Stimulated activated naive CD8-positive, alpha-beta T cell treated with anti-CD3 and anti-CD28 coated beads, Interleukin-15, Interleukin-2, amounts not matched to agents 100 ng/mL and 50 ng/mL, for 24 hours (primary cell): ENCODE measurements around the gene ENPP7.

Experiments
- H3K27ac Mint-ChIP-seq: one replicate; pipeline ENCODE4 v1.8.0; 2021; ENCODE audit warnings: mild to moderate bottlenecking, mixed read lengths
- H3K27me3 Mint-ChIP-seq: one replicate; pipeline ENCODE4 v1.8.0; 2021; ENCODE audit warnings: mixed read lengths
- H3K36me3 Mint-ChIP-seq: one replicate; pipeline ENCODE4 v1.8.0; 2021; ENCODE audit warnings: low read depth, mixed read lengths
- H3K4me1 Mint-ChIP-seq: one replicate; pipeline ENCODE4 v1.8.0; 2021; ENCODE audit warnings: low read depth, mixed read lengths
- H3K4me3 Mint-ChIP-seq: one replicate; pipeline ENCODE4 v1.8.0; 2021; ENCODE audit warnings: mild to moderate bottlenecking, mixed read lengths
- H3K9me3 Mint-ChIP-seq: one replicate; pipeline ENCODE4 v1.8.0; 2021; ENCODE audit warnings: mixed read lengths

ENPP7 gene

DNA sequence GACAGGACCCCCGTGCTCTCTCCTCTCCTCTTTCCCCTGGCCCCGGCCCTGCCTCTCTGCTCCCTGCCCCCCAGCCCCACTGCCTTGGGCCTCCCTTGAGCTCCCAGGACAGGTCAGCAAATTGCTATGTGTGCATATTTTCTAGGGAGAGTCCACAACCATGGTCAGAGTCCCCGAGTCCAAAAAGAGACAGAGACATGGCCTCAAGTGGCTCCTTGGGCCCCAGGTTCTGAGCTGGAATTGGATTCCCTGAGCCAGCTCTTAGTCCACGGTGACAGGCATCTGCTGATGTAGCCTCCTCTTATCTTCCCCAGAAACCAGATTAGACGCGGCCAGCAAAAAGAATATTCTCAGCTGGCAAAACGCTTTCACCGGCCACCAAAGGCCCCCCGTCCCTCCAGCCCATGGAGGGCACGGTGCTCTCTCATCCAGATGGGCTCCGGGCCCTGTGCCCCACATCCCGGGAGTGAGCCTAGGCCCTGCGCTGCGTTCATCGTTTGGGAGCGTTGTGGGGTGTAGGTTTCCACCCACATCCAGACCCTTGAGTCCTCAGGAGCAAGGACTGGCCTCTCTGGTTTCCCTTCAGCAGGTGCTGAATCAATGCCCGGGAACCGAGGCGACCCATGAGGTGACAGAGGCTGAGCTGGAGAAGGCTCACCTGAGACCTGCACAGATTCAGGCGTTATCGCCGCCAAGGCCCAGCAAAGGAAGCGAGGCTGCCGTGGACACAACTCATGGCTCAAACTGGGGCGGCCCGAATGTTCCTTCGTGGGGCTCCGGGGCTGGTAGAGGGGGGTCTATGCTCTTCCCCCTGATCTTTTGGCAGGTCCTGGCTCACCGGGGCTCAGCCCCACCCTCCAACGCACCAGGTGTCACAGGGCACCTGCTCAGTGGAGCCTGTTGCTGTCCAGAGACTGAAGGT is 16.3 kb upstream of the ENPP7 start:
- Mint-ChIP-seq H3K9me3 (no peaks in the 10 kb centered on the region), H3K27me3 (no peaks in the 10 kb centered on the region), H3K27ac (no peak overlapping the region), H3K36me3 (no peaks in the 10 kb centered on the region), H3K4me1 (no peaks in the 10 kb centered on the region), H3K4me3 (no peak overlapping the region)

- Mint-ChIP-seq H3K36me3 (no peaks in the 10 kb centered on the region), H3K4me3 (no peak overlapping the region), H3K27ac (no peak overlapping the region), H3K27me3 (no peaks in the 10 kb centered on the region), H3K9me3 (no peaks in the 10 kb centered on the region), H3K4me1 (no peaks in the 10 kb centered on the region)
Observed at GRCh38 chr17:79715098-79715942, 15.4 kb upstream of the ENPP7 start.

DNA sequence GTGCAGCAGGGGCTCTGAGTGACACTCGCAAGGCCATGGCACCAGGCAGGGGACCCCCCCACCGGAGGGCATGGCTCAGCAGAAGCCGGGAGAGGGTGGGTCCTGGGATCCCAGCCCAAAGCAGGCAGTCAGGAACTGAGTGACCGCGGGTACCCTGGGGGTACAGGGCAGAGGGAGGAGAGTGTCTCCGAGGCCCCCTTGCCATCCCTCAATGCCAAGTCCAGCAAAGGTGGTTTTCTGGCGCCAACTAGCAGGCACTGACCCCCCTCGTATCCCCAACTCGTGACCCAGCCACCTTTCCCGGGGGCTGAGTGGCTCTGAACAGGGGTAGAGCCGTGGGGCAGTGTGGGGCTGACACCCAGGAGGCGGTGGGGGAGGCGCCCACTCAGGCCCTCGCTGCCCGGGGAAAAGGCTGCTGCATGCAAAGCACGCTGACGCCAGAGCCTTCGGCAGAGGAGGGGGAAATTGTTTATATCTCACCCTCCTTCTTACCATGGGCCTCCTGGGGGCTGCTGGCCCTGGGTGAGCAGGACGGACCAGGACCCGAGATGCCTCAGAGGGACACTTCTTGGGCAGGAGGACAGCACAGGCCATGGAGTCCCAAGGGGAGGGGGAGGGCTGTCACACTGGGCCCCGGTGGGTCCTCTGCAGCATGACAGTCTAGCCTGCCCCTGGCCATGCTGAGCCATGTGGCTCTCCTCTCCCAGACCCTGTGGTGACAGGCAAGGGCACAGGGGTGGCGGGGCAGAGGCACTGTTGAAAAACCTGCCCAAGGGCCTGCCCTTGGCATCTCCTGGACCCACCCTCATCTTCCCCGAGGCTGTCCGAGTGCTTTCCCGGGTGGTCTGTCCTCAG is 14.6 kb upstream of the ENPP7 start:
- no peaks in the 10 kb centered on the region for H3K4me1 Mint-ChIP-seq
- H3K36me3 Mint-ChIP-seq, result no peaks in the 10 kb centered on the region
- no peaks in the 10 kb centered on the region for H3K27me3 Mint-ChIP-seq
- no peak overlapping the region for H3K4me3 Mint-ChIP-seq
- no peaks in the 10 kb centered on the region for H3K9me3 Mint-ChIP-seq
- no peak overlapping the region for H3K27ac Mint-ChIP-seq

DNA sequence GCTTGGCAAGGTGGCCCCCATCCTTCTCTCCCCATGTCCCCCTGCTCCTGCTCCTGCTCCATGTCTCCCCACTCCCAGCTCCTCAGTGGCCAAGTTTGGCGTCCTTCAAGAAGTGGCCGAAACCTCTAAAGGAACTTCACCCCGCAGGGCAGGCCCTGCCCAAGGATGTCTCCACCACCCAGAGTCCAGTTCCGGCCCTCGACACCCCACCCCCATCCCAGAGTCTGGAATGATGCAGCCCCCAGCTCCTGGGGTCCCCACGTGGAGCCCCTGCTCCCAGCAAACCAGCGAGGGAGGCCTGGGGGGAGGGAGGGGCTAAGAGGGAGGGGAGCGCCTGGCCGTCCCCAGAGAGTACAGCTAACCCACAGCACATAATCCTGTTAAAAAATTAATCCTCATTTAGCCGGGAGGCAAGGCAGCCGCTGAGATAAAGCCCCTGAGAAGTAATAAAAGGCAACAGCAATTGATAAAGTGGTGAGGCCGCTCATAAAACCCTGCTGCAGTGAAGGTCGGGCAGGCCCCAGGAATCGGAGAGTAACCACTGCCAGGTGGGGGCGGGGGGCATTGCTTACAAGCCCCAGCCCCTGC is 9.9 kb upstream of the ENPP7 start:
- H3K27me3 Mint-ChIP-seq, result no peaks in the 10 kb centered on the region
- no peak overlapping the region for H3K4me3 Mint-ChIP-seq
- no peaks in the 10 kb centered on the region for H3K9me3 Mint-ChIP-seq
- no peak overlapping the region for H3K27ac Mint-ChIP-seq
- no peaks in the 10 kb centered on the region for H3K36me3 Mint-ChIP-seq
- no peaks in the 10 kb centered on the region for H3K4me1 Mint-ChIP-seq

GRCh38 chr17:79721993-79722671 is 8.6 kb upstream of the ENPP7 start:
- H3K36me3 Mint-ChIP-seq, result no peaks in the 10 kb centered on the region
- H3K4me3 Mint-ChIP-seq, result no peak overlapping the region
- H3K4me1 Mint-ChIP-seq, result no peaks in the 10 kb centered on the region
- H3K27me3 Mint-ChIP-seq, result no peaks in the 10 kb centered on the region
- no peak overlapping the region for H3K27ac Mint-ChIP-seq
- no peaks in the 10 kb centered on the region for H3K9me3 Mint-ChIP-seq

DNA sequence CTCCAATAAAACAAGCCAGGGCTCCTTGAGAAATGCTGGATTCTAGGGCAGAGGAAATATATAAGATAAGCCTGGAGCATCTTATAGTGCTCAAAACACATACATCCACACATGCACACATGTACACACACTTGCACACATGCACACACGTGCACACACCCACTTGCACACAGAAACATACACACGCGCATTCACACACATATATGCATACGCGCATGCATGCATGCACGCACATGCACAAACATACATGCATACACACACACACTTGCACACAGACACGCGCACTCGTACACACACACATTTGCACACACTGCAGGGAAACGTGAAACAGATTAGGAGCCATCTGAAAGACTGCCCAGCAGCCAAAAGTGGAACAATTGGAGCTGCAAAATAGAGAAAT is 8.0 kb upstream of the ENPP7 start:
- Mint-ChIP-seq H3K9me3 (no peaks in the 10 kb centered on the region), H3K4me1 (no peaks in the 10 kb centered on the region), H3K27me3 (no peaks in the 10 kb centered on the region), H3K27ac (no peak overlapping the region), H3K36me3 (no peaks in the 10 kb centered on the region), H3K4me3 (no peak overlapping the region)

DNA sequence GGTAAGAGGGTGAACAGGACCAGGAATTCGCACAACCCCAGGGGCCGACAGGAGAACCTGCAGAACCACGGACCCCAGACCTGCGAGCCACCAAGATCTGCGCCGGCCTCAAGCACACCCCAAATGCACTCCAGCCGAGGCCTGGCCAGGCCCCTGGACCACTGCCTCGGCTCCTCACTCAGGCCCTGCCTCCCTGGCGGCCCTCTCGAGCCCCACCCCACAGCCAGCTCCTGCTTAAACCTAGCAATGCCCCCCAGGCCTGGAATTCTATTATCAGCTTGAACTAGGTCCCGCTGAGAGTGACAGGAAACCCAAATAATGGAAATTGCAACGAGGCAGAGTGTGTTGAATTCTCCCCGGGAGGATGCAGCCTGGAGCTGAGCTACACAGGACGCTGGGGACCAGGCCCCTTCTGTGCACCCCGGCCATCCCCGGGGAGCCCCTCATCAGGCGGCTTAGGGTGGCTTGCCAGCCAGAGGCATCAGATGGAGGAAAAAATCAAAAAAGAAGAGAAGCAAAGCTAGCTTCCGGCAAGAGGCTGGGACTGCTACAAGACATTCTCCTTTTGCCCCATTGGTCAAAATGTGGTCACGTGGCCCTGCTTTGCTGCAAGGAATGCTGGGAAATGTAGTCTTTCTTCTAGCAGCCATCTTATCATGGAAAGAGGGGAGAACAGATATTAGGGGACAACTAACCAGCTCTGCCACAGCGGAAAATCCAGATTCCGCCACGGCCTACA is 2.4 kb upstream of the ENPP7 start:
- Mint-ChIP-seq H3K36me3 (no peaks in the 10 kb centered on the region), H3K27ac (peak overlapping the region; percentile 63), H3K9me3 (no peaks in the 10 kb centered on the region), H3K27me3 (no peaks in the 10 kb centered on the region), H3K4me3 (peak overlapping the region; percentile 57), H3K4me1 (peaks cover 1% of the 10 kb centered on the region)

GRCh38 chr17:79728908-79729471 is 1.8 kb upstream of the ENPP7 start:
- Mint-ChIP-seq H3K27ac (no peak overlapping the region), H3K27me3 (no peaks in the 10 kb centered on the region), H3K9me3 (no peaks in the 10 kb centered on the region), H3K4me1 (peaks cover 3% of the 10 kb centered on the region), H3K4me3 (no peak overlapping the region), H3K36me3 (no peaks in the 10 kb centered on the region)

- H3K9me3 Mint-ChIP-seq, result no peaks in the 10 kb centered on the region
- no peak overlapping the region for H3K27ac Mint-ChIP-seq
- H3K27me3 Mint-ChIP-seq, result no peaks in the 10 kb centered on the region
- no peaks in the 10 kb centered on the region for H3K36me3 Mint-ChIP-seq
- H3K4me3 Mint-ChIP-seq, result no peak overlapping the region
- H3K4me1 Mint-ChIP-seq, result peaks cover 3% of the 10 kb centered on the region
Observed at GRCh38 chr17:79729761-79730160, 982 bp upstream of the ENPP7 start.

- Mint-ChIP-seq H3K27me3 (no peaks in the 10 kb centered on the region), H3K9me3 (no peaks in the 10 kb centered on the region), H3K27ac (no peak overlapping the region), H3K36me3 (no peaks in the 10 kb centered on the region), H3K4me3 (no peak overlapping the region), H3K4me1 (peaks cover 3% of the 10 kb centered on the region)
Observed at GRCh38 chr17:79730437-79730768, 340 bp upstream of the ENPP7 start.

GRCh38 chr17:79732254-79732653 is 1.5 kb downstream of the ENPP7 start:
- Mint-ChIP-seq H3K4me1 (peaks cover 3% of the 10 kb centered on the region), H3K36me3 (no peaks in the 10 kb centered on the region), H3K27me3 (no peaks in the 10 kb centered on the region), H3K27ac (no peak overlapping the region), H3K4me3 (no peak overlapping the region), H3K9me3 (no peaks in the 10 kb centered on the region)

GRCh38 chr17:79732804-79733691 is 2.3 kb downstream of the ENPP7 start:
- Mint-ChIP-seq H3K36me3 (no peaks in the 10 kb centered on the region), H3K4me3 (no peak overlapping the region), H3K4me1 (peaks cover 3% of the 10 kb centered on the region), H3K27me3 (no peaks in the 10 kb centered on the region), H3K27ac (no peak overlapping the region), H3K9me3 (no peaks in the 10 kb centered on the region)

DNA sequence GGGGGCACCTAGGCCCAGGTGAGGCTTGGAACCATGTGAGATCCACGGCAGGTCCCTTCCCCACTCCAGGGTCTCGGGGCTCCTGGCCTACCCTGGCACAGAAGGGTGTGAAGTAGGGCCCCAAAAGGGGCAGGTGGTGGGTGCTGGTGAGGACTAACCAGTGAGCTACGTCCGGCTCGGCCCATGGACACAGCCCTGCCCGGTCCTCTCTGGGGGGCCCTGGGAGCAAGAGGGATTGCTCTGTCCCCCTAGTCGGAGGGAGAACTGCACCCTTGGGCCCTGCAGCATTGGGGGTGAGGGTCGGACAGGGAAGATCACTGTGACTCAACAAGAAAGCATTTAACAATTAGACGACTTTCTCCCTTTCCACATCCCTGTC is 2.9 kb downstream of the ENPP7 start:
- Mint-ChIP-seq H3K27me3 (peaks cover 2% of the 10 kb centered on the region), H3K4me1 (peaks cover 3% of the 10 kb centered on the region), H3K27ac (no peak overlapping the region), H3K9me3 (no peaks in the 10 kb centered on the region), H3K4me3 (no peak overlapping the region), H3K36me3 (no peaks in the 10 kb centered on the region)
